ENCODE measurements around the gene CENPA. TPM values are rescaled to one million over a fixed set of nuclear protein-coding genes. Genes with fewer than 3 reads are reported as not detected.

The CENPA gene
- total and polyA plus RNA-seq, 2 of the 13 experiments (the other 11 are each of a cell fraction or from before 2014, with no cell fraction given), result 28.5 to 38.5 TPM

DNA sequence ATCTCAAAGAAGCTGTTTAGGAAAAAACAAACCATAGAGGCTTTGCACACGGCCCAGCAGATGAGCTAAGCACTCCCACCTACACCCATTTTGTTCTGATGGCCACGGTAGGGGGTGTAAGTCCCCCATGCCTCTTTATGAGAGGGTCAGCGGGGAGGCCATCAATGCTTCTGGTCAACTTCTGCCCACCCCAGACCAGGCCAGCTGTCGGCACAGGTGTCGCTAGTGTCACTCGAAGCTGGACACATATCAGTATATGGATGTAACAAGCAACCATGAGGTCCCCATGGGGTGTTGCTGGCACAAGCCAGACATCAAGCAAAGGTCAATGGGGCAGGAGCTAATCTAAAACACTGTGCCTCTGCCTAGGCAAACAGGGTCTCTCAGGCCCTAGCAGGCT lies 45.5 kb upstream of the CENPA start:
- DNase-seq (ENCODE audit: low spot score), result no peak
- Histone ChIP-seq H3K4me1 (ENCODE audit: insufficient read depth, low read length) (peaks cover 29% of the 10 kb centered on the region), H4K20me1 (ENCODE audit: insufficient read depth, low read length) (no peaks in the 10 kb centered on the region), H3K27ac (ENCODE audit: extremely low read length, insufficient read depth, low read length) (no peak overlapping the region), H3K36me3 (replicated peaks in 1 of 2; ENCODE audit: control insufficient read depth in 1 of 2, insufficient read depth in 2 of 2, low read length in 2 of 2) (no peaks in the 10 kb centered on the region), H3K9ac (ENCODE audit: insufficient read depth, low read depth, low read length) (no peak overlapping the region), H3K79me2 (ENCODE audit: insufficient read depth, low read length) (no peaks in the 10 kb centered on the region), H3K4me2 (ENCODE audit: low read depth, low read length) (no peak overlapping the region), H2AFZ (ENCODE audit: low read length) (no peak overlapping the region), H3K4me3 (replicated peaks in 1 of 3; ENCODE audit: insufficient read depth in 1 of 3, low read depth in 2 of 3, low read length in 3 of 3) (no peak overlapping the region), H3K27me3 (ENCODE audit: control insufficient read depth in 1 of 2, insufficient read depth in 2 of 2, low read length in 2 of 2) (peaks cover 12 to 49% of the 10 kb centered on the region in 2 experiments; a peak in 4 of 5 replicates), H3K9me3 (ENCODE audit: low read length) (no peaks in the 10 kb centered on the region)
- BruUV-seq (replicated peaks), result no TSS peak
- no peak for FAIRE-seq
- ChIA-PET POLR2A (no interaction called here), CTCF (ENCODE audit: low intra/inter-chr PET ratio, low total read pairs) (no interaction called here)
- ATAC-seq, result no peak
- 54% methylated on average over 6 of the region's 6 CpGs for WGBS (ENCODE audit: low lambda C conversion rate)
- intact Hi-C loops (cut with micrococcal nuclease; ENCODE audit: unreplicated experiment), result no loop called here
- in situ Hi-C loops (cut with HindIII; ENCODE audit: extremely low pct_ligation_motif_present, low pct_unique_long_range_greater_than_20kb), result loop anchor here (5.0 kb wide), 1 partner anchor 128 kb away; no protein-coding TSS in a partner anchor
- no peak for TF ChIP-seq STAG1 (CRISPR knock-in tag; IDR thresholded peaks at IDR 0.05)
- no peak for TF ChIP-seq ZIK1 (CRISPR knock-in tag; IDR thresholded peaks at IDR 0.05; ENCODE audit: borderline replicate concordance, low read depth)
- TF ChIP-seq ZNF263 (CRISPR knock-in tag; IDR thresholded peaks at IDR 0.05), result no peak
- no peak for TF ChIP-seq ZNF20 (CRISPR knock-in tag; IDR thresholded peaks at IDR 0.05)
- TF ChIP-seq, protein P1, sequence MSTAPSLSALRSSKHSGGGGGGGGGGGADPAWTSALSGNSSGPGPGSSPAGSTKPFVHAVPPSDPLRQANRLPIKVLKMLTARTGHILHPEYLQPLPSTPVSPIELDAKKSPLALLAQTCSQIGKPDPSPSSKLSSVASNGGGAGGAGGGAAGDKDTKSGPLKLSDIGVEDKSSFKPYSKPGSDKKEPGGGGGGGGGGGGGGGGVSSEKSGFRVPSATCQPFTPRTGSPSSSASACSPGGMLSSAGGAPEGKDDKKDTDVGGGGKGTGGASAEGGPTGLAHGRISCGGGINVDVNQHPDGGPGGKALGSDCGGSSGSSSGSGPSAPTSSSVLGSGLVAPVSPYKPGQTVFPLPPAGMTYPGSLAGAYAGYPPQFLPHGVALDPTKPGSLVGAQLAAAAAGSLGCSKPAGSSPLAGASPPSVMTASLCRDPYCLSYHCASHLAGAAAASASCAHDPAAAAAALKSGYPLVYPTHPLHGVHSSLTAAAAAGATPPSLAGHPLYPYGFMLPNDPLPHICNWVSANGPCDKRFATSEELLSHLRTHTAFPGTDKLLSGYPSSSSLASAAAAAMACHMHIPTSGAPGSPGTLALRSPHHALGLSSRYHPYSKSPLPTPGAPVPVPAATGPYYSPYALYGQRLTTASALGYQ (CRISPR knock-in tag; IDR thresholded peaks at IDR 0.05), result no peak
- TF ChIP-seq NR2F6 (IDR thresholded peaks at IDR 0.05), result no peak
- TF ChIP-seq NR2F6 (CRISPR knock-in tag; IDR thresholded peaks at IDR 0.05), result no peak
- no peak for TF ChIP-seq RELA (CRISPR knock-in tag; IDR thresholded peaks at IDR 0.05)
- TF ChIP-seq CBX5 (CRISPR knock-in tag; IDR thresholded peaks at IDR 0.05; ENCODE audit: borderline replicate concordance), result no peak
- TF ChIP-seq, protein P2, sequence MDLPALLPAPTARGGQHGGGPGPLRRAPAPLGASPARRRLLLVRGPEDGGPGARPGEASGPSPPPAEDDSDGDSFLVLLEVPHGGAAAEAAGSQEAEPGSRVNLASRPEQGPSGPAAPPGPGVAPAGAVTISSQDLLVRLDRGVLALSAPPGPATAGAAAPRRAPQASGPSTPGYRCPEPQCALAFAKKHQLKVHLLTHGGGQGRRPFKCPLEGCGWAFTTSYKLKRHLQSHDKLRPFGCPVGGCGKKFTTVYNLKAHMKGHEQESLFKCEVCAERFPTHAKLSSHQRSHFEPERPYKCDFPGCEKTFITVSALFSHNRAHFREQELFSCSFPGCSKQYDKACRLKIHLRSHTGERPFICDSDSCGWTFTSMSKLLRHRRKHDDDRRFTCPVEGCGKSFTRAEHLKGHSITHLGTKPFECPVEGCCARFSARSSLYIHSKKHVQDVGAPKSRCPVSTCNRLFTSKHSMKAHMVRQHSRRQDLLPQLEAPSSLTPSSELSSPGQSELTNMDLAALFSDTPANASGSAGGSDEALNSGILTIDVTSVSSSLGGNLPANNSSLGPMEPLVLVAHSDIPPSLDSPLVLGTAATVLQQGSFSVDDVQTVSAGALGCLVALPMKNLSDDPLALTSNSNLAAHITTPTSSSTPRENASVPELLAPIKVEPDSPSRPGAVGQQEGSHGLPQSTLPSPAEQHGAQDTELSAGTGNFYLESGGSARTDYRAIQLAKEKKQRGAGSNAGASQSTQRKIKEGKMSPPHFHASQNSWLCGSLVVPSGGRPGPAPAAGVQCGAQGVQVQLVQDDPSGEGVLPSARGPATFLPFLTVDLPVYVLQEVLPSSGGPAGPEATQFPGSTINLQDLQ (CRISPR knock-in tag; IDR thresholded peaks at IDR 0.05), result no peak
- no peak for TF ChIP-seq CCDC6 (CRISPR knock-in tag; IDR thresholded peaks at IDR 0.05)
- TF ChIP-seq BCLAF1 (IDR thresholded peaks at IDR 0.05), result no peak
- no peak for TF ChIP-seq AGO2 (optimal IDR thresholded peaks at IDR 0.05; ENCODE audit: low read depth, low read length)
- TF ChIP-seq, protein P3, sequence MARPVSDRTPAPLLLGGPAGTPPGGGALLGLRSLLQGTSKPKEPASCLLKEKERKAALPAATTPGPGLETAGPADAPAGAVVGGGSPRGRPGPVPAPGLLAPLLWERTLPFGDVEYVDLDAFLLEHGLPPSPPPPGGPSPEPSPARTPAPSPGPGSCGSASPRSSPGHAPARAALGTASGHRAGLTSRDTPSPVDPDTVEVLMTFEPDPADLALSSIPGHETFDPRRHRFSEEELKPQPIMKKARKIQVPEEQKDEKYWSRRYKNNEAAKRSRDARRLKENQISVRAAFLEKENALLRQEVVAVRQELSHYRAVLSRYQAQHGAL (CRISPR knock-in tag; IDR thresholded peaks at IDR 0.05; ENCODE audit: not compliant biosample characterization), result no peak
- TF ChIP-seq ZNF598 (CRISPR knock-in tag; IDR thresholded peaks at IDR 0.05; ENCODE audit: borderline replicate concordance), result no peak
- TF ChIP-seq ZNF557 (CRISPR knock-in tag; IDR thresholded peaks at IDR 0.05), result no peak
- TF ChIP-seq, protein P4, sequence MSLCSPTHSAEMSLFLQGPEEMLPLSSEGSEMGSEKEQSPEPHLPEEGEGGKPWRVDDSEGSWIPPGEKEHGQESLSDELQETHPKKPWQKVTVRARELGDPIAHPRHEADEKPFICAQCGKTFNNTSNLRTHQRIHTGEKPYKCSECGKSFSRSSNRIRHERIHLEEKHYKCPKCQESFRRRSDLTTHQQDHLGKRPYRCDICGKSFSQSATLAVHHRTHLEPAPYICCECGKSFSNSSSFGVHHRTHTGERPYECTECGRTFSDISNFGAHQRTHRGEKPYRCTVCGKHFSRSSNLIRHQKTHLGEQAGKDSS (CRISPR knock-in tag; IDR thresholded peaks at IDR 0.05; ENCODE audit: borderline replicate concordance, low read depth), result no peak

Data from HepG2 (cell line).